GM19452 (cell line): ENCODE measurements around the gene BLID.

Experiments used
- ATAC-seq: cut with Tn5 transposase; IDR thresholded peaks from one replicate; pipeline ENCODE4 v1.9.1; 2021; ENCODE audit not compliant: unreplicated experiment

BLID gene

GRCh38 chr11:122085264-122085663 is 30.8 kb downstream of the BLID start:
- no peak for ATAC-seq

DNA sequence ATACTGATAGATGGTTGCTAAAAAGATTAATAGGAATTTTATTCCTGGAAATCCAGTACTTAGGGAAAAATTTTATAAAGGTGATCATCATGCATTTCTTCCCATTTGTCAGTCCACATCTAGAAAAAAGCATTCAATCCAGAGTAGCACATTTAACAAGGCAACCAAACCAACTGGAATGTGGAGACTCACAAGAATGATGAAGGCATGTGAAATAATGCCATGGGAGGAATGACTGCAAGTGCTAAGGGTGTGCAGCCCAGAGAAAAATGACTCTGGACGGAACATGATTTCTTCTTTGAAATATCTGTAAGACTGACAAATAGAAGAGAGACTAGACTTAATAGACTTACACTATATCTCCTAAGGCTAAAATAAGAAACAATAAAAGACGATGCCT is 33.8 kb downstream of the BLID start:
- ATAC-seq, result no peak

DNA sequence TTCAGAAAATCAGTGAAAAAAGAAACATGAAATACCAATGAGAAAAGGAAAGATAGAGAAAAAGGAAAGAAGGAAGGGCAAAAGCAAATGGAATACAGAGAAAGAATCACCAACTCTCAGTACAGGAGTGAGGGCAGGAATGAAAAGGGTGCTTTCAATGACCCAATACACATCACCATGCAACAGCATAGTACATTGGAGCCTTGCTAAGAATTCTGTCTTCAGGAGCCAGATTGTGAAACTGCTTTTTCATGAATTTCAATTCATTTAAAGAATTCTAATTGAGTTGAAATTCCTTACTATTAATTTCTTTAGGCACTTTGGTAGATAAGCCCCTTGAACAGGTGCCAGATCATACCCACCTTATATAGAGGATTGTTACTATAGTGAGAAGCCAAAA is 34.9 kb downstream of the BLID start:
- ATAC-seq, result no peak

DNA sequence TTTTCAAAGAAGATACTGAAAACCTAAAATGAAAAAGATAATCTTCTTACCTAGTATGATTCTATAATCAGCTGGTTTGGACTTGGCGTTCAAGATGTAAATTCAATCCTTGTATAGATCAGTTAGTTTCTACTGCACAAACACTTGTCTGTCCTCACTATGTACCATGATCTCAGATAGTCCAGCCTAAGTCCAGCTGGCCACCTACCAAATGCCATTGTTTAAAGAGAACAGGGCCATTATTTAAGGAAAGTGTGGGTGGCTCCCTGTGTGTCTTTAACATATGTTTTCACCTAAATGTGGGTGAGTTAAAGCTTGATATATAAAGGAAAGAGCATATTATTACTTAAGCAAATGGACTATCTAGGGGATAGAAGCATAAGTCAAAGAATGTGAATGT is 38.6 kb downstream of the BLID start:
- ATAC-seq, result no peak

- no peak for ATAC-seq
Measured at GRCh38 chr11:122076512-122077120, 39.4 kb downstream of the BLID start.

DNA sequence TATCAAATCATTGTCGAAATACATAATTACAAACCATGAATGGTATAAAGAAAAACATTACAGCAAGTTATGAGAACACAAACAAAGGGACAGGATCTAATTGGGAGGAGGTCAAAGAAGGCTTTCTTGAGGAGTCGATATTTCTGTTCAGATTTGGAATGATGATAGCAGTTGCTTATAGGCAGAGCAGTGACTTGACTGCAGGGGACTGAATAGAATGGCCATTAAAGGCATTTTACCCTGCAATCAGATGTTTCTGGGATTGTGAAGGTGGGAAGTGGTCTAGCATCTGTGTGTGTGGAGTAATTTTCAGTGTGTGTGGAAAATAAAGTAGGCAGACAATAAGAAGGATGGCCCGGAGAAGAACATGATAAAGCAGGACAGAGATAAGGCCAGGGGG is 41.0 kb downstream of the BLID start:
- ATAC-seq, result no peak

- no peak for ATAC-seq
Measured at GRCh38 chr11:122074022-122074421, 42.0 kb downstream of the BLID start.

DNA sequence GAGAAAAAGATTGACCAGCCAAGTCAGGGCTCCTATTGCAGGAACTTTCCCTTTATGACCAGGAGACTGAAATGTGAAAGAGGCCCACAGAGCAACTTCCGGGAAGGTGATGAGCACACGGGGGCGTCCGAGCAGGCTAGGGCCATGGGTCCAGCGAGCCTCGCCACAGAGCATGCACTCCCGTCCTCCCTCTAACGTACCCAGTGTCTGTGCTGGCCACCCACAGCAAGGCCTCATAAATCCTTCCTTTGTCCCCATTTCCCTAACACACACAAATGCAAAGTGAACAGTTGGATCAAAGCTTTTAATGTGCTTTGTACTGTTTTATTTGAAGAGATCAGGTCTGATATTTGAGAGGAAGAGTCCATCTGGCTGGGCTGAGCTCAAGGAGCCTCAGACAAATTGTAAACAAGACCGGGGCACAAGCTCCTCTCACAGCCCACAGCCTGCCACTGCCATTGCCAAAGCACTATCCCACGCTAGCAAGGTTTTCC is 44.3 kb downstream of the BLID start:
- no peak for ATAC-seq

DNA sequence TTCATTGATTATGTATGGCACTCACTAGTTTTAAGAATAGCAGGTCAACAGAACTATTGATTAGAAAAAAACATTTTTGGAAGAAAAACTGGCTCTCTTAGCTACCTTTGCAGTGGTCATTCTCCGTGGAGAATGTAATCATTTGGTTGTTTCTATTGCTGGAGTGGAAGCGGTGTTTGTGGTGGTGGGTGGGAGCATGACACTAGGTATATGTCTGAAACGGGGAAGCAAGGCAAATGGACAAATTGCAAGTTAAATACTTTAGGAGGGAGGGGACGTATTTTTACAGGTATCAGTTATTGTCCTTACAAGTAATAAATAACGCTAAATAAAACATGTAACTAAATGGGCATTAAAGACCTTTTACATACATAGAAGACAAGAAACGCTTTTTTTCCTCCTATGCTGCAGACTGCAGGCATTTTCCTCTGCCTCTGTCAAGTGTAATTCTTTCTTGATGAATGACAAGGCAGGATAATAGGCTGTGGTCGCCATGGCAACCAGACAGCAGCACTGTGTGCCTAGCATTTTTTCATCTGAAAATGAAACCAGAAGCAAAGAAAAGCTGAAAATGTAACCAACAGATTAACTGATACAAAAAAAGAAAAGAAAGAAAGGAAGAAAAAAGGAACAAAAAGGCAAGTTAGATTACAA is 46.2 kb downstream of the BLID start:
- no peak for ATAC-seq

DNA sequence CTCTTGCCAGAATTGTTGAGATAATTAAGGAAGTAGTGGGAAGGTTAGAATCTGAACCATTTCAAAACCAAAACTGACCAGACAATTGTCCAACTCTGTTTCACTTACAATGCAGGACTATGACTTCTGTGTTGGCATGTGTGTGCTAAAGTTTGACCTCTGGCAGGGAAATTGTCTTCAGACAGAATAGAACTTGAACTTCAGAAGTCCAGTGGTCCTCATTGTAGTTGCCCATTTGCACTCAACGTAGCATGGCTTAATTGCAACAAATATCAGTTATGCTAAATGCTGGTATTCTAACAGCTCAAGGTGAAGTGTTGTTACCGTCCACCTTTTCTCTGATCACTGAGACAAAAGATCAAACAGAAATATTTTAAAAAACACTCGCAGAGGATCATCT is 47.2 kb downstream of the BLID start:
- ATAC-seq, result no peak

DNA sequence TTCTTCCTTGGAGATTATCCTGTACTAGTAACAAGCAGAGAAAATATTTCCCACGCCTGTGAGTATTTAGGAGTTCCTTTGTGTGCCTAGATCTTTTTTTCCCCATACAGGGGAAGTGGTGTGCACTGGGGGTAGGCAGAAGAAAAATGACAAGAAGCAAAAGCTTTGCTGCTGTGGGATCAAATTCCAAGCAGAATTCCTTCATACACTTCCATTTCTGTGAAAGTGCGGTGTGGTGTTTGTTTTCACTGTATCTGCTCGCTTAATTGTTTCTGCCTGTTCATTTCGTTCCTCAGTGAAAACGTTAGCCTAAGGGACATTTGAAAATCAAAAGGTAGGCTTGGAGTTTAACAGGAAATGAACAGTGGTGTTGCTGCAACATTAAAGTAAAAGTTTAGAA is 47.9 kb downstream of the BLID start:
- no peak for ATAC-seq
